ENCODE results near the gene FIBIN.
"Not testable (repeated sequence)": the region's sequence is repeated elsewhere in the genome, so short reads cannot be mapped to it uniquely, and the experiment has no call there.

The FIBIN gene

DNA sequence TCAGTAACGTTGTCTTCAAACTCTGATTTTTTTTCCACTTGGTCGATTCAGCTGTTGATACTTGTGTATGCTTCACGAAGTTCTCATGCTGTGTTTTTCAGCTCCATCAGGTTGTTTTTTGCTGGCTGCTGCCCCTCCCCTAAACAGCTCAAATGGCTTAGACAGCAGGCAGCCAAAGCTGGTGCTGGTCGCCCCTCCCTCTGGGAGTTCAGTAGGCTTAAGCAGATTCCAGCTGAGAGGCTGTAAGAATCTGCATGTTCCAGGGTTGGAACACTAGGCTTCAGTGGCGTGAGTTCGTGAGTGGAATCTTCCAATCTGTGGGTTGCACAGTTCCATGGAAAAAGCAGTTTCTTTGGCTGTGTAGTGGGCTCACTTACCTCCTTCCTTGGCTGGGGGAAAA lies 10.3 kb upstream of the FIBIN start:
- no peak for DNase-seq

DNA sequence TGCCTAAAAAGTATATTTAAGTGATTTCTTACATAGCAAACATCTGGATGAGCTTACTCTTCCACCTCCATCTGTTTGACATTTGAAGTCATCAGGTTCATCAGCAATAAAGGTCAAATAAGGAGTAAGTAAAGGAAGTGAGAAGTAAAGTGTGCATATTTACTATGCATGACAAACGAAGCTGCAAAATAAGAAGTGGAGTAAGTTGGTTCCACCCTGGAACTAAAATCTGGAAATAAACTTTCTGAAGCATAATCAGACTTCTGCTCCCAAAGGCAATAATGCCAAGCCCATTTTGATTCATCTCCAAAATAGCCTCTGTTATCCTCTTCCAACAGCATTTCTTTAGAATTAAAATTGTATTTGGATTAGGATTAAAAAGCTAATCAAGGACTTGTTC lies 8.4 kb upstream of the FIBIN start:
- DNase-seq = no peak

- no peak for DNase-seq
Observed at GRCh38 chr11:26985943-26986342, 8.0 kb upstream of the FIBIN start.

GRCh38 chr11:26987272-26987671 lies 6.6 kb upstream of the FIBIN start:
- DNase-seq = no peak

- DNase-seq = no peak
Observed at GRCh38 chr11:26987731-26988130, 6.2 kb upstream of the FIBIN start.

DNA sequence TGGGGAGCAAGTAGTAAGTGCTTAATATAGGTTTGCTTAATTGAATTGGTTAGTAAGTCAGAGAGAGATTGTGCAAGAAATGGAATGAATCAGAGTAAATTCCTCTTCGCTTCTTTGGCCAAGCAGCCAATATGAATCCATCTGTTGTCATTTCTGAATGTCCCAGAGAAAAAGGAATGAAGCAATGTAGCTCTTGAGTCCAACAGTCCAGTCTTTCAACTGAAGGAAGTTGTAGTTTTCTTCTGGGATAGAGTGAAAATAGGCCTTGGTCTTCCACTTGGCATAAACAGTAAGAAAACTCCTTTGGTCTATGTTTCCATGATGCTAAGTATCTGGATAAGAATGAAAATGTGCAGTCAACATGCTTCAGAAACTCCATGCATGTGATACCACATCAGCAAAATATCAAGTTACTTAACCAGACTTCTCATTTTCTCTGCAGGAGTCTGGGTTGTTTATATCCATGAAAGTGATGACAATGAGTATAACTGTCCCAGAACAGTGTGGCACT lies 1.8 kb upstream of the FIBIN start:
- DNase-seq = no peak

DNA sequence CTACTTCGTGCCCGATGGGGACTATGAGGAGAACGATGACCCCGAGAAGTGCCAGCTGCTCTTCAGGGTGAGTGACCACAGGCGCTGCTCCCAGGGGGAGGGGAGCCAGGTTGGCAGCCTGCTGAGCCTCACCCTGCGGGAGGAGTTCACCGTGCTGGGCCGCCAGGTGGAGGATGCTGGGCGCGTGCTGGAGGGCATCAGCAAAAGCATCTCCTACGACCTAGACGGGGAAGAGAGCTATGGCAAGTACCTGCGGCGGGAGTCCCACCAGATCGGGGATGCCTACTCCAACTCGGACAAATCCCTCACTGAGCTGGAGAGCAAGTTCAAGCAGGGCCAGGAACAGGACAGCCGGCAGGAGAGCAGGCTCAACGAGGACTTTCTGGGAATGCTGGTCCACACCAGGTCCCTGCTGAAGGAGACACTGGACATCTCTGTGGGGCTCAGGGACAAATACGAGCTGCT lies 751 bp downstream of the FIBIN start:
- no peak for DNase-seq

DNA sequence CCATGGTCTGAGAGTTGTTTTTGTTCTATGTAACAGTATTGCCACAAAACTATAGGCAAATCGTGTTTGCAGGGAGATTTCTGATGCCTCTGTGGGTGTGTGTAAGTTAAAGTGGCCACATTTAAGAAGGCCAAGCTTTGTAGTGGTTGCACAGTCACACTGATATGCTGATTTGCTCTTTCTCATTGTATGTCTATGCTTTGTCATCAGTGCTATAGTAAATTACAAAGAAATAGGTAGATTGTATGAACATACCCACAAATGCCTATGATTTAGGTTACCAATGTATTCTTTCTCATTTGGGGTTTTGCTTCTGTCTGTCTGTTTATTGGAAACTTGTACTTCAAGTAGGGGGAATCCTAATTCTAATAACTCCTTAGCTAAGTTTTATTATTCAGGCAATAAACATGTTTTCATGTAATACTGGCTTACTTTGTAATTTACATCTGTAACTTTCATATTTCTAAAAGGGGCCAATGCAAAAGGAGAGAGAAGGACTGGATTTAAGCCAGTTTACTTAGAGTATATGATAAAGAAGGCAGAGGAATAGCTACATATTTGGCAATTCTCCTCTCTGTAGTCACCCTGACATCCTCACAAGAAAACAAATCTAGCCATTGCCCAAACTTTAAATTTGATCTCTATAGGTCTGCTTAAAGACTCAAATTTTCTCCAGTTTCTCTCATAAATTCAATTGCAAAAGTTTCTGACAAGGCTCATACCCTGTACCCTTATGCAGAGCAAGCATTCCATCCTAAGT lies 2.0 kb downstream of the FIBIN start:
- DNase-seq = no peak

DNA sequence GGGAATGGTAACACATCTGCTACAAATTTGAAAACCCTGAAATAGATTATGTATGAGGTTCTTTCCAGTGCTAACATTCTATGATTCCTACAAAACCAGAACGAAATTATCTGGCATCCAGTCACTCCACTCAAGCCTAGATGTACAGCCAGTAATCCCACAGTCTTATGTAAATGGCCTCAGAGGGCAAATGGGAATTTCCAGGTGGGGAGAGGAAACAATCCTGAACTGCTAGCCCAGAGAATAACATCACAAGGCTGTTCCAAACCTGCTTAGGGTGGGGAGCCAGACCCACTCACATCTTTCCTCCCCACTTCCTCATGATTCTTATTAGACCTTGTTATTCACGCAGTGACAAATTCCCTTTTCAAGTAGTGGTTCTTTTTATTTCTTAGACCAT lies 3.5 kb downstream of the FIBIN start:
- no peak for DNase-seq

GRCh38 chr11:27001136-27001730 lies 7.3 kb downstream of the FIBIN start:
- DNase-seq = not testable (repeated sequence)

DNA sequence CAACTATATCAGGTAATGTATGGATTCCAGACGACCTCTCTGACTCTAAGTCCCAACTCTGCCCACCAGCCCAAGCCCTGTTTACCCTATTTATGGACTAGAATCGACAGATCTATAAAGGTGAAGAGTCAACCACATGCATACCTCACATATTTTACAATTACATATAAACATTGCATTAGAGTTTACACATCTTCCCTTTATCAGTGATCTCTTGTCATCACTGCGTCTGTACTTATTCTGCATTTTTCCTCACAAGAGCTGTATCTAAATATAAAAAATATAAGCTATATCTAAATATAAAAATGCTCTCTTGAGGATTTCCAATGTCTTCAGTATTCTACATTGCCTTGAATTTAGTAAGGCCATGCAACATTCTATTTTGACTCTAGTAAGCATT lies 8.5 kb downstream of the FIBIN start:
- no peak for DNase-seq

GRCh38 chr11:27002838-27003237 lies 8.9 kb downstream of the FIBIN start:
- DNase-seq = no peak

- no peak for DNase-seq
Observed at GRCh38 chr11:27004103-27004502, 10.2 kb downstream of the FIBIN start.

- DNase-seq = no peak
Observed at GRCh38 chr11:27008811-27009535, 15.1 kb downstream of the FIBIN start.

GRCh38 chr11:27011560-27012233 lies 17.8 kb downstream of the FIBIN start:
- DNase-seq = no peak

DNA sequence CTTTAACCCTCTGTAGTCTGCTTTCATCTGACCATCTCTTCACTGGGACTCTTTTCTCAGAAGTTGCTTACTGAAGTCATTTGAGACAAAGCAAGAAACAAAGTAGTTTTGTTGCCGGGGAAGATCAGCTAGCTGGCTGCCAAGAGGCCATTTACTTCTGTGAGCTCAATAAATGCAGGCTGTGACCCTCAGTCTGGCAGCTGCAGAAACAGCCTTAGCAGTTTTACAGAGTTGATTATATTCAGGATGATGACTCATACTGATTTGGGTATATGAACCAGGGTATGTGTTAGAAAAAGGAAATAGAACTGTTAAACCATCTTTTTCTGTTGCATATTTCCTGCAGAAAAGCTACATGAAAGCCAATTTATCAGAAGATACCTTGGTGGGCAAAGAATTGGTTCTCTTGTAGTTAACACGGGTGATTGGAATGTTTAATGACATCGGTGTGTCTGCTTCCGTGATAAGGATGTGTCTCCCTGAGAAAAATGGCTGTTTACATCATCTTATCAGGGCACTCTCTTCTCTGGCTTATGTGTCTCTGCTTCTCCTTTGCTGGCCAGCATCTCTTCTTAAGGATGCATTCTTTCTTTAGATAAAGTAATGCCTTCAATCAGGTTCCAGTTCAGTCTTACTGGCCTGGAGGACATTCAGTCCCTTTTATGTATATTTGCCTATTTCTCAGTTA lies 18.5 kb downstream of the FIBIN start:
- DNase-seq = no peak

GRCh38 chr11:27013781-27014361 lies 20.0 kb downstream of the FIBIN start:
- DNase-seq = no peak

GRCh38 chr11:27018902-27019529 lies 25.1 kb downstream of the FIBIN start:
- no peak for DNase-seq

DNA sequence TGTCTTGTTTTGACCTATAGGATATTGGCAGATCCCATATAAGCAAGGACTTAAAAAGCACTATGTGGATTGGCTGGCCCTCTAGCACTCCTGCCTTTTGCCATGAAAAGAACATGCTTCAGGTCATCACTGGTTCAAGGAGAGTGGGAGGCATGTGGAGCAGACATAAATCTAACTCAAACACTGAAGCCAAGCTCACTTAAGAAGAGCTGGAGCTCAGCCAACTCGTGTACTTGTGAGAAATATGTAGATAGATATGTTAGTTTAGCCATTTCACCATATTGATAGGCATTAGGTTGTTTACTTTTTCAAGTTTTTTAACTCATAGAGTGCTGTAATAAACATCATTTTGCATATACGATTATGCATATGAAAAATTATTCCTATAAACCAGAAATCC lies 26.8 kb downstream of the FIBIN start:
- DNase-seq = no peak

DNA sequence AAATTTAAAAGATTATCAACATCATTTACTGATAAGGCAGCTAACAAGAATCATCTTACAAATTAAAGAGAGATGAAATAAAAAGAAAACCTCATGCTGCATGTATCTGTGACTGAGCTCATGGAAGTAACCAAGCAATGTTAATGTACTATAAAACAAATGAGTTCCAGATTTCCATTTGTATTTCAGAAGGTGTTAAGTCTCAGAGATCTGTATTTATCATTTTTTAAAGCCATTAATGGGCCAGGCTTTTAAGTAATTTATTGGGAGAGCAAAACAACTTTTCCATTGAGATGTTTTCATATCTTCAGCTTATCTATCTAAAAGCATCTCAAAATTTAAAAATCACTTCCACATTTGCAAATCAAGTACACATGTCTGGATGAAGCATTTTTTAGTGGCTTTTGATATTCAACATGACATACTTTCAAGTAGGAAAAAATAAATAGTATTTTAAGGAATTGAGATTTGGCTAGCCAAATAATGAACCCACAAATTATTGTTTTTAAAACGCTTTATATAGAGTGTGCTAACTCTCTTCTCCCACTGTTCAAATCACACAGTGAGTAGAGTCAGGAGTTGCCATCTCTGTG lies 28.8 kb downstream of the FIBIN start:
- no peak for DNase-seq

- no peak for DNase-seq
Observed at GRCh38 chr11:27024865-27025264, 31.0 kb downstream of the FIBIN start.
